ENCODE results near the gene IRAK2. TPM values are rescaled to one million over a fixed set of nuclear protein-coding genes. Genes with fewer than 3 reads are reported as not detected.

The IRAK2 gene
- total and polyA plus RNA-seq, 2 of the 8 experiments (the other 6 are each of a cell fraction or from before 2014, with no cell fraction given), result 1.5 TPM

DNA sequence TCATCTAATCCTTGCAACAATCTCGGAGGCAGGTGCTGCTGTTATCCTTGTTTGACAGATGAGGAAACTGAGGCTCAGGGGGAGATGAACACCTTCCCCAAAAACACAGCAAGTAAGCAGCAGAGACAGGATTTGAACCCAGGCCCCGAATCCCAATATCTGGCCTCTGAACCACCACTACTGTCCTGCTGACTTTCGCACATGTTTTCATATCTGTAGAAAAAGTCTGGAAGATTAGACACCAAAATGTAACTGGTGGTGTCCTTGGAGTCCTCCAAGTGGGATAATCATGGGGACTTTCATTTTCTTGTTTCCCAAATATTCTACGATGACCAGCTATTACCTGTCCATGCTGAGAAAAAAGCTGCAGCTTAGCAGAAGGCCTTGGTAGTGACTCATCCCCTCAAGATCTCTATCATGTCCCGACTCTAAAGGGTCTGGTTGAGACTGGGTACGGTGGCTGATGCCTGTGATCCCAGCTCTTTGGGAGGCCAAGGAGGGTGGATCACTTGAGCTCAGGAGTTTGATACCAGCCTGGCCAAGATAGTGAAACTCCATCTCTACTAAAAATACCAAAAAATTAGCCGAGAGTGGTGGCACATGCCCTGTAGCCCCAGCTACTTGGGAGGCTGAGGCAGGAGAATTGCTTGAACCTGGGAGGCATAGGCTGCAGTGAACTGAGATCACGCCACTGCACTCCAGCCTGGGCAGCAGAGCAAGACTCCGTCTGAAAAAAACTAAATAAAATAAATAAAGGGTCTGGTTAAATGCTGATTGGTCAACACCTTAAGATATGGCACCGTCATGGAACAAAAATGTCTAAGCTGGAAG is 8.6 kb downstream of the IRAK2 start:
- Histone ChIP-seq H4K20me1 (replicated peaks in 1 of 2; ENCODE audit: control insufficient read depth in 1 of 2, insufficient read depth in 2 of 2, low read length in 2 of 2) (no peaks in the 10 kb centered on the region), H3K9ac (replicated peaks in 1 of 4; ENCODE audit: extremely low read depth in 1 of 4, low read depth in 3 of 4, low read length in 3 of 4) (no peak overlapping the region), H3K79me2 (ENCODE audit: control insufficient read depth in 1 of 2, insufficient read depth in 2 of 2, low read length in 2 of 2) (no peaks in the 10 kb centered on the region), H2BK15ac (ENCODE audit: low read length) (no peak overlapping the region), H4K5ac (ENCODE audit: insufficient read length, low read depth, low read length) (no peak overlapping the region), H2BK12ac (ENCODE audit: low read depth, low read length) (no peak overlapping the region), H3K14ac (ENCODE audit: insufficient read length) (no peak overlapping the region), H3K36me3 (ENCODE audit: control insufficient read depth in 2 of 4, insufficient read depth in 4 of 4, low read length in 3 of 4) (no peaks in the 10 kb centered on the region), H3K4me2 (ENCODE audit: insufficient read depth in 1 of 2, low read depth in 2 of 2, low read length in 2 of 2) (no peak overlapping the region), H3K23ac (ENCODE audit: insufficient read length) (no peak overlapping the region), H3K4me1 (replicated peaks in 1 of 4; ENCODE audit: control insufficient read depth in 3 of 4, insufficient read depth in 4 of 4, low read length in 3 of 4) (peaks cover 0 to 2% (median 0%) of the 10 kb centered on the region in 4 experiments; a peak in 2 of 7 replicates), H3K56ac (replicated peaks; ENCODE audit: insufficient read length, low read depth, low read length) (no peak overlapping the region), H3K27ac (ENCODE audit: low read depth, low read length) (no peak overlapping the region; the same call in 1 of the 2 replicates), H2BK20ac (ENCODE audit: low read length) (no peak overlapping the region), H4K8ac (ENCODE audit: extremely low read depth, insufficient read depth, low read length) (no peak overlapping the region), H2BK5ac (ENCODE audit: low read depth, low read length) (no peak overlapping the region), H3K4me3 (ENCODE audit: extremely low read depth in 1 of 4, insufficient read depth in 2 of 4, low read depth in 3 of 4, low read length in 4 of 4) (no peak overlapping the region), H3K27me3 (replicated peaks in 1 of 4; ENCODE audit: control insufficient read depth in 3 of 4, extremely low read depth in 1 of 4, insufficient read depth in 3 of 4, low read length in 3 of 4) (no peaks in the 10 kb centered on the region), H2AK5ac (ENCODE audit: low read depth, low read length) (no peak overlapping the region), H3K23me2 (ENCODE audit: low read depth, low read length) (no peaks in the 10 kb centered on the region), H2AFZ (ENCODE audit: low read length) (no peak overlapping the region), H3K79me1 (ENCODE audit: low read depth, low read length) (no peaks in the 10 kb centered on the region), H2BK120ac (replicated peaks; ENCODE audit: low read depth, low read length) (no peak overlapping the region), H4K91ac (replicated peaks; ENCODE audit: insufficient read length, low read length) (no peak overlapping the region), H3K18ac (ENCODE audit: extremely low read depth, low read length) (no peak overlapping the region), H3K4ac (replicated peaks; ENCODE audit: insufficient read length, low read depth, low read length) (no peak overlapping the region), H3K9me3 (ENCODE audit: insufficient read depth in 2 of 2, low read depth in 1 of 2, low read length in 1 of 2) (peaks cover 14 to 16% of the 10 kb centered on the region in 2 experiments; a peak in 3 of 4 replicates)
- CTCF ChIA-PET (ENCODE audit: partially characterized antibody), result interaction anchor here (0.7 to 3.5 kb wide), 5 partner anchors 9 to 50 kb away, joined by 3 to 16 read pairs (median 5); no protein-coding TSS in a partner anchor
- WGBS, 2 experiments (ENCODE audit: extremely low coverage in 1 of 2, insufficient coverage in 1 of 2, insufficient read length in 1 of 2, insufficient replicate concordance in 2 of 2, low coverage in 1 of 2, low lambda C conversion rate in 2 of 2, missing lambda C conversion rate in 1 of 2), result 88% methylated on average over 10 of the region's 10 CpGs; no CpG with 5 or more reads in 1 of the 2 experiments
- FAIRE-seq (no peak), DNase-seq (ENCODE audit: low read depth in 1 of 2, low spot score in 2 of 2) (no peak)
- POLR2A ChIA-PET (ENCODE audit: partially characterized antibody), result interaction anchor here (1.7 kb wide), 1 partner anchor 32 kb away, joined by 4 read pairs; the partner anchor contains the start of gene VHL
- TF ChIP-seq USF2 (IDR thresholded peaks at IDR 0.05; ENCODE audit: low read length) (no peak), NANOG (IDR thresholded peaks at IDR 0.05; ENCODE audit: insufficient read depth, low read depth, low read length, poor library complexity, severe bottlenecking) (no peak), EP300 (IDR thresholded peaks at IDR 0.05; ENCODE audit: borderline replicate concordance in 1 of 2, low read depth in 2 of 2, low read length in 2 of 2) (no peak), CHD2 (IDR thresholded peaks at IDR 0.05; ENCODE audit: low read length) (no peak), KDM5A (IDR thresholded peaks at IDR 0.05; ENCODE audit: low read length) (no peak), SAP30 (IDR thresholded peaks at IDR 0.05; ENCODE audit: insufficient read depth, insufficient replicate concordance, low read length) (no peak), KDM4A (IDR thresholded peaks at IDR 0.05; ENCODE audit: low read depth, low read length, severe bottlenecking) (no peak)
- TF ChIP-seq, protein P1, sequence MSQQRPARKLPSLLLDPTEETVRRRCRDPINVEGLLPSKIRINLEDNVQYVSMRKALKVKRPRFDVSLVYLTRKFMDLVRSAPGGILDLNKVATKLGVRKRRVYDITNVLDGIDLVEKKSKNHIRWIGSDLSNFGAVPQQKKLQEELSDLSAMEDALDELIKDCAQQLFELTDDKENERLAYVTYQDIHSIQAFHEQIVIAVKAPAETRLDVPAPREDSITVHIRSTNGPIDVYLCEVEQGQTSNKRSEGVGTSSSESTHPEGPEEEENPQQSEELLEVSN (IDR thresholded peaks at IDR 0.05), result no peak

Measured in H1 (cell line).